PC-3 (cell line): ENCODE data around the gene IFT122. TPM values are rescaled to one million over a fixed set of nuclear protein-coding genes. Genes with fewer than 3 reads are reported as not detected.

Experiments
- ATAC-seq: fragments of 200-7000 bp; cut with Tn5 transposase; 2 replicates; pipeline ENCODE4 v1.9.1; 2020; ENCODE audit warnings: mild to moderate bottlenecking, moderate library complexity
- BruUV-seq: library from RNA; stranded (reverse); fragments of 400-500 nt; replicated peaks from 2 replicates; lab custom pipeline; 2021; lab: Mats Ljungman, UMichigan
- CTCF ChIA-PET: fragments of 300-600 bp; sonication (Branson Sonifier 250); formaldehyde crosslinking; loops from one replicate; lab custom pipeline; 2022; ENCODE audit warnings: antibody characterized with exemption; lab: Charles Lee
- POLR2A ChIA-PET: fragments of 300-600 bp; sonication (Branson Sonifier 250); formaldehyde crosslinking; loops from one replicate; lab custom pipeline; 2022; ENCODE audit warnings: antibody characterized with exemption; ENCODE audit not compliant: unreplicated experiment; lab: Charles Lee
- DNase-seq: peaks from one replicate; pipeline ENCODE4 v3.0.0-alpha.2; 2015
- H2AFZ ChIP-seq: fragments of 300-600 bp; sonication (generic); 2 replicates; pipeline ENCODE4 v1.6.0; 2016; ENCODE audit warnings: antibody characterized with exemption, low read length
- H3F3A ChIP-seq: fragments of 300-600 bp; sonication (generic); one replicate; pipeline ENCODE4 v1.6.0; 2017; ENCODE audit warnings: antibody characterized with exemption, low read length, control low read depth, mild to moderate bottlenecking; ENCODE audit not compliant: unreplicated experiment
- H3K27ac ChIP-seq: fragments of 300-600 bp; sonication (generic); 2 replicates; pipeline ENCODE4 v1.5.1; 2016; ENCODE audit warnings: mild to moderate bottlenecking, low read length
- H3K27me3 ChIP-seq: fragments of 300-600 bp; sonication (generic); 2 replicates; pipeline ENCODE4 v1.6.1; 2016; ENCODE audit warnings: low read length, mixed read lengths
- H3K36me3 ChIP-seq: fragments of 300-600 bp; sonication (generic); 2 replicates; pipeline ENCODE4 v1.6.1; 2016; ENCODE audit warnings: low read depth, mixed run types, low read length, mixed read lengths
- H3K4me1 ChIP-seq: fragments of 300-600 bp; sonication (generic); 2 replicates; pipeline ENCODE4 v1.5.1; 2016; ENCODE audit warnings: low read length; ENCODE audit not compliant: insufficient read depth
- H3K4me2 ChIP-seq: fragments of 300-600 bp; sonication (generic); 2 replicates; pipeline ENCODE4 v1.6.0; 2016; ENCODE audit warnings: low read length
- H3K4me3 ChIP-seq: fragments of 300-600 bp; sonication (generic); 2 replicates; pipeline ENCODE4 v1.5.1; 2016; ENCODE audit warnings: mild to moderate bottlenecking, low read length, mixed read lengths
- H3K79me2 ChIP-seq: fragments of 300-600 bp; sonication (generic); 2 replicates; pipeline ENCODE4 v1.6.1; 2017; ENCODE audit warnings: low read length, mixed read lengths
- H3K9ac ChIP-seq: fragments of 300-600 bp; sonication (generic); 2 replicates; pipeline ENCODE4 v1.6.0; 2016; ENCODE audit warnings: mild to moderate bottlenecking, low read length
- H3K9me2 ChIP-seq: fragments of 300-600 bp; sonication (generic); replicated peaks from 2 replicates; pipeline ENCODE4 v1.6.1; 2016; ENCODE audit warnings: mixed run types, low read length, mixed read lengths
- H3K9me3 ChIP-seq: fragments of 300-600 bp; sonication (generic); 2 replicates; pipeline ENCODE4 v1.6.1; 2016; ENCODE audit warnings: low read length, mixed read lengths
- H4K20me1 ChIP-seq: fragments of 300-600 bp; sonication (generic); 2 replicates; pipeline ENCODE4 v1.6.1; 2016; ENCODE audit warnings: low read length, mixed read lengths
- EZH2 ChIP-seq: fragments of 300-600 bp; sonication (generic); IDR thresholded peaks from one replicate; pipeline ENCODE4 v1.6.1; 2017; ENCODE audit warnings: antibody characterized with exemption, mild to moderate bottlenecking, low read length; ENCODE audit not compliant: unreplicated experiment
- EZH2phosphoT487 ChIP-seq: fragments of 300-600 bp; sonication (generic); IDR thresholded peaks from 2 replicates; pipeline ENCODE4 v1.6.1; 2018; ENCODE audit warnings: mild to moderate bottlenecking, antibody characterized with exemption, low read length, borderline replicate concordance
- intact Hi-C: fragments of 100-400 bp; cut with micrococcal nuclease; formaldehyde crosslinking; loops from 2 replicates; pipeline ENCODE4 v1.9.0; 2023
- total RNA-seq: library from RNA; depleted of rRNA; stranded (reverse); fragments of >200 nt; gene quantifications from 2 replicates; pipeline ENCODE4 v1.2.3, GENCODE V29; 2014
- TF ChIP-seq, protein P1 (sequence below): fragments of 300-600 bp; sonication (generic); conservative IDR thresholded peaks from 2 replicates; pipeline ENCODE4 v1.5.1; 2017; ENCODE audit warnings: antibody characterized with exemption, low read depth, mild to moderate bottlenecking, low read length

Gene IFT122
- total RNA-seq, 1 experiment from 2014 or later, result 10.2 TPM

DNA sequence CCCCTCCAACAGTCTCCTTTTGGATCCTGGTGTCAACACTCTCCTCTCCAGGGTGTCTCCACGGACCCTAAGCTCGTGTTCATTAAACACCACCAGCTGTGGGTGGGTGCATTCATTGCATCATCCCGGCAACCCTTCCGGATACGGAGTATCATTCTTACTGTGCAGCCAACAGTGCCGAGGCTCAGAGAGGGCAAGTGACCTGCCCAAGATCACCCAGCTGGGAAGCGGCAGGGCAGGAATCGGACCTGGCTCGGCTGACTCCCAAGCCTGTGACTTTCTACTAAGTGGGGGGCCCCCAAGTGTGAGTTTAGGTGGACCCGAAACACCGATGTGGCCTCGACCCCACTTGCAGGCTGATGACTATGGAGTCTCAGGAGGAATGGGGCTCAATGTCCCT lies 123.3 kb downstream of the IFT122 start:
- no peaks in the 10 kb centered on the region for H3K9me2 ChIP-seq
- TF ChIP-seq, protein P1, sequence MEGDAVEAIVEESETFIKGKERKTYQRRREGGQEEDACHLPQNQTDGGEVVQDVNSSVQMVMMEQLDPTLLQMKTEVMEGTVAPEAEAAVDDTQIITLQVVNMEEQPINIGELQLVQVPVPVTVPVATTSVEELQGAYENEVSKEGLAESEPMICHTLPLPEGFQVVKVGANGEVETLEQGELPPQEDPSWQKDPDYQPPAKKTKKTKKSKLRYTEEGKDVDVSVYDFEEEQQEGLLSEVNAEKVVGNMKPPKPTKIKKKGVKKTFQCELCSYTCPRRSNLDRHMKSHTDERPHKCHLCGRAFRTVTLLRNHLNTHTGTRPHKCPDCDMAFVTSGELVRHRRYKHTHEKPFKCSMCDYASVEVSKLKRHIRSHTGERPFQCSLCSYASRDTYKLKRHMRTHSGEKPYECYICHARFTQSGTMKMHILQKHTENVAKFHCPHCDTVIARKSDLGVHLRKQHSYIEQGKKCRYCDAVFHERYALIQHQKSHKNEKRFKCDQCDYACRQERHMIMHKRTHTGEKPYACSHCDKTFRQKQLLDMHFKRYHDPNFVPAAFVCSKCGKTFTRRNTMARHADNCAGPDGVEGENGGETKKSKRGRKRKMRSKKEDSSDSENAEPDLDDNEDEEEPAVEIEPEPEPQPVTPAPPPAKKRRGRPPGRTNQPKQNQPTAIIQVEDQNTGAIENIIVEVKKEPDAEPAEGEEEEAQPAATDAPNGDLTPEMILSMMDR, result no peak
- TF ChIP-seq EZH2phosphoT487, result no peak
- TF ChIP-seq EZH2, result no peak
- no peaks in the 10 kb centered on the region for H3F3A ChIP-seq
- H3K36me3 ChIP-seq, result no peaks in the 10 kb centered on the region
- no peak overlapping the region for H3K9ac ChIP-seq
- H3K27ac ChIP-seq, result no peak overlapping the region
- no peak overlapping the region for H2AFZ ChIP-seq
- no peak overlapping the region for H3K4me2 ChIP-seq
- intact Hi-C loops, result no loop called here
- CTCF ChIA-PET, result no interaction called here
- no peak overlapping the region for H3K4me3 ChIP-seq
- BruUV-seq, result no TSS peak
- POLR2A ChIA-PET, result no interaction called here
- H3K79me2 ChIP-seq, result no peaks in the 10 kb centered on the region
- H4K20me1 ChIP-seq, result no peaks in the 10 kb centered on the region
- H3K4me1 ChIP-seq, result no peaks in the 10 kb centered on the region
- DNase-seq (no peak), ATAC-seq (no peak)
- no peaks in the 10 kb centered on the region for H3K9me3 ChIP-seq
- H3K27me3 ChIP-seq, result no peaks in the 10 kb centered on the region

GRCh38 chr3:129563850-129564535 lies 124.0 kb downstream of the IFT122 start:
- POLR2A ChIA-PET, result no interaction called here

More at GRCh38 chr3:129563850-129564535, 124.0 kb downstream of the IFT122 start:
- no peaks in the 10 kb centered on the region for H3K79me2 ChIP-seq
- no peaks in the 10 kb centered on the region for H4K20me1 ChIP-seq
- CTCF ChIA-PET, result no interaction called here
- H3K27me3 ChIP-seq, result no peaks in the 10 kb centered on the region
- no peak overlapping the region for H2AFZ ChIP-seq
- no peak overlapping the region for H3K4me2 ChIP-seq
- H3F3A ChIP-seq, result no peaks in the 10 kb centered on the region
- BruUV-seq, result no TSS peak
- no peak for ATAC-seq
- no peak overlapping the region for H3K4me3 ChIP-seq
- DNase-seq, result no peak
- intact Hi-C loops, result no loop called here
- H3K36me3 ChIP-seq, result no peaks in the 10 kb centered on the region
- no peak for TF ChIP-seq EZH2
- TF ChIP-seq, protein P1, result no peak
- no peak for TF ChIP-seq EZH2phosphoT487
- H3K9me2 ChIP-seq, result no peaks in the 10 kb centered on the region
- H3K9ac ChIP-seq, result no peak overlapping the region
- H3K4me1 ChIP-seq, result no peaks in the 10 kb centered on the region
- no peaks in the 10 kb centered on the region for H3K9me3 ChIP-seq
- no peak overlapping the region for H3K27ac ChIP-seq
